Measurements from ENCODE around the gene TEPSIN.

The TEPSIN gene

DNA sequence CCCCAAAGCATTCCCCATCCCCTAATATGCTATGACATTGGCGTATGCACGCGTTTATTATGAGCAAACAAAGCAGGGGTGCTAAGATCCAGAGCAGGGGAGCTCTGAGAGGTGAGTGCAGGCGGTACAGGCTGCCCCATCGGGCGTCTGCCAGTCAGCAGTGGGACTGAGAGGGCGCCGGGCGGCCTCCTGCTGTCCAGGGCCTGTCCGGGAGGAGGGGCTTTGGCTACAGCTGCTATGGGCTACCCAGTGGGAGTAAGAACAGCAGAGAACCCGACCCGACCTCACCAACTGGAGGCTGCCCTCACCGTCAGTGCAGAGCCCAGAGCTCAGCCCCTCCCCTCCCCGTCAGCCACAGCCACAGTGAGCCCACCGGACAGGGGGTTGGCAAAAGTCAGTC lies 54.3 kb downstream of the TEPSIN start:
- Histone ChIP-seq H3K4me3 (no peak overlapping the region), H3K27ac (no peak overlapping the region), H3K4me1 (no peaks in the 10 kb centered on the region), H3K9me3 (no peaks in the 10 kb centered on the region), H3K27me3 (peaks cover 0 to 54% of the 10 kb centered on the region in 2 donors), H3K36me3 (peaks cover 0 to 15% (median 0%) of the 10 kb centered on the region in 3 donors)
- DNase-seq, result no peak
- TF ChIP-seq, protein P1, sequence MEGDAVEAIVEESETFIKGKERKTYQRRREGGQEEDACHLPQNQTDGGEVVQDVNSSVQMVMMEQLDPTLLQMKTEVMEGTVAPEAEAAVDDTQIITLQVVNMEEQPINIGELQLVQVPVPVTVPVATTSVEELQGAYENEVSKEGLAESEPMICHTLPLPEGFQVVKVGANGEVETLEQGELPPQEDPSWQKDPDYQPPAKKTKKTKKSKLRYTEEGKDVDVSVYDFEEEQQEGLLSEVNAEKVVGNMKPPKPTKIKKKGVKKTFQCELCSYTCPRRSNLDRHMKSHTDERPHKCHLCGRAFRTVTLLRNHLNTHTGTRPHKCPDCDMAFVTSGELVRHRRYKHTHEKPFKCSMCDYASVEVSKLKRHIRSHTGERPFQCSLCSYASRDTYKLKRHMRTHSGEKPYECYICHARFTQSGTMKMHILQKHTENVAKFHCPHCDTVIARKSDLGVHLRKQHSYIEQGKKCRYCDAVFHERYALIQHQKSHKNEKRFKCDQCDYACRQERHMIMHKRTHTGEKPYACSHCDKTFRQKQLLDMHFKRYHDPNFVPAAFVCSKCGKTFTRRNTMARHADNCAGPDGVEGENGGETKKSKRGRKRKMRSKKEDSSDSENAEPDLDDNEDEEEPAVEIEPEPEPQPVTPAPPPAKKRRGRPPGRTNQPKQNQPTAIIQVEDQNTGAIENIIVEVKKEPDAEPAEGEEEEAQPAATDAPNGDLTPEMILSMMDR (IDR thresholded peaks at IDR 0.05), result no peak
- intact Hi-C loops (cut with DNase I; ENCODE audit: low total_unique reads), result no loop called here

DNA sequence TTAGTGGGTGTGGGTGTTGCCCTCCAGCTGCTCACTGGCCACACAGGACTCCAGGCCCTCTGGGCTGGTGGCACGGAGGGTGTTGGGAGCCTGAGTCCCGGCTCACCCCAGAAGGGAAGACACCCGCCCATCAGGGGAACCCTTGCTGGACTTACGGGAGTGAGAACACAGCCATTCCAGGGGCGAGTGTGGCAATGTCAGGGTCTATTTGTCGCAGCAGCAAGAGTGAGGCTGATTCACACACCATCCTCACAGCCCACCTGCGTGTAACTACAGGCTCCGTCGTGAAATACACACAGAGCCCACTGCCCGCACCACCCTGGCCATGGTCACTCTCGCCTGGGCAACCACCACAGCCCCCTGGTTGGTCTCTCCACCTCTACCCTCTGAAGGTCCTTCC lies 55.0 kb downstream of the TEPSIN start:
- H3K4me1 ChIP-seq, result no peaks in the 10 kb centered on the region
- intact Hi-C loops (cut with DNase I; ENCODE audit: low total_unique reads), result no loop called here
- TF ChIP-seq, protein P1 (IDR thresholded peaks at IDR 0.05), result no peak
- H3K27ac ChIP-seq, result no peak overlapping the region
- no peak for DNase-seq
- H3K4me3 ChIP-seq, result no peak overlapping the region
- peaks cover 0 to 7% (median 0%) of the 10 kb centered on the region in 3 donors for H3K36me3 ChIP-seq
- no peaks in the 10 kb centered on the region for H3K9me3 ChIP-seq
- H3K27me3 ChIP-seq, result peaks cover 0 to 59% of the 10 kb centered on the region in 2 donors

DNA sequence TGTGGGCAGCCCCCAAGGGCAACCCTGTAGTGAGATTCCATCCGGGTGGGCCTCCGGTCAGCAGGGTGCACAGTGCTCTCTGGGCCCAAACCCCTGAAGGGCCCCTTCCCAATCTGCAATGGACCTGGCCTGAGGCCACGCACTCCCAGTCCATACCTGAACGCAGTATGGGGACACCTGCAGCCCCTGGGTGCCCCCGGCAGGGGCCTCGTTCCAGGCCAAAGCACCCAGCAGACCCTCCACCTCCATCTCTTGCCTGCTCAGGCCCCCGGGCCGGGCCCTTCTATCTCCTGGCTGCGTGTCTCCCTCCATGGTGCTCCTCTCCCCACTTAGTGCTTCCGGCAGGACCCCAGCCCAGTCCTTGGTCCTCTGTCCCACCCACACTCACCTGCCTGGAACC lies 55.5 kb downstream of the TEPSIN start:
- DNase-seq, result no peak
- H3K27me3 ChIP-seq, result peaks cover 0 to 59% of the 10 kb centered on the region in 2 donors
- H3K36me3 ChIP-seq, result peaks cover 0 to 2% (median 0%) of the 10 kb centered on the region in 3 donors
- TF ChIP-seq, protein P1 (IDR thresholded peaks at IDR 0.05), result no peak
- H3K27ac ChIP-seq, result no peak overlapping the region
- H3K4me3 ChIP-seq, result no peak overlapping the region
- intact Hi-C loops (cut with DNase I; ENCODE audit: low total_unique reads), result no loop called here
- H3K4me1 ChIP-seq, result no peaks in the 10 kb centered on the region
- H3K9me3 ChIP-seq, result no peaks in the 10 kb centered on the region

DNA sequence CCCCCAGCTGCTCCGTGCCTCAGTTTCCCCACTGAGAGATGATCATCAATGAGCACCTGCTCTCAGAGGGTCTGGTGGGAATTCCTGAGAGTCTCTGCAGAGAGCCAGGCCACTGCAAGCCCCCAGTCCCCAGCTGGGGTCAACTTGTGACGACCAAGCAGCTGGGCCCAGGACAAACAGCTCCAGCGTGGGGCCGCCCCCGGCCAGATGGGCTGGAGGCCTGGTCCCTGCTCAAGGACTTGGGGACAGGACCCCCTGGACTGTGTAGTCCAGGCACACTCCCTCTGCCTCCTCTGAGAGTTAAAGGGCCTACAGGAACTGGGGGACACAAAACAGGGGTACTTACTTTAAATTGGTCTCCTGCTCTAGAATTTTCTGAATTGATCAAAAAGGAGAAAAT lies 56.3 kb downstream of the TEPSIN start:
- H3K4me1 ChIP-seq, result no peaks in the 10 kb centered on the region
- H3K36me3 ChIP-seq, result no peaks in the 10 kb centered on the region
- DNase-seq, result no peak
- H3K4me3 ChIP-seq, result no peak overlapping the region
- TF ChIP-seq, protein P1 (IDR thresholded peaks at IDR 0.05), result no peak
- H3K9me3 ChIP-seq, result no peaks in the 10 kb centered on the region
- peaks cover 0 to 59% of the 10 kb centered on the region in 2 donors for H3K27me3 ChIP-seq
- intact Hi-C loops (cut with DNase I; ENCODE audit: low total_unique reads), result no loop called here
- no peak overlapping the region for H3K27ac ChIP-seq

DNA sequence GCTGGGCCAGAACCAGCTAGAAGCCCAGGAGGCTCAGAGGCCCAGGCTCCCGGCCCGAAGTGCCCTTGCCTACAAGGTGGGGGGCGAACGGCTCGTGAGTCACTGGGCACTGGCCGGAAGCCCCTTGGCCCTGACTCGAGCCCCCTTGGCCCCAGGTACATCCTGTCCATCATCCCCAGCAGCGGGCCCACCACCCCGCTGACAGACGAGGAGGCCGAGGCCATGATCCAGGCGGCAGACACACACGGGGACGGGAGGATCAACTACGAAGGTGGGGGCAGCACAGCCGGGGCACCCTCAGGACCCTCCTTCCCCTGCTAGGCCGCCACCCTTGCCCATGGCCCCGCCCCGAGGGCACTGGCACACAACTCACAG lies 57.1 kb downstream of the TEPSIN start:
- TF ChIP-seq, protein P1 (IDR thresholded peaks at IDR 0.05), result no peak
- no peak for DNase-seq
- H3K27me3 ChIP-seq, result peaks cover 0 to 59% of the 10 kb centered on the region in 2 donors
- no peak overlapping the region for H3K4me3 ChIP-seq
- H3K4me1 ChIP-seq, result no peaks in the 10 kb centered on the region
- intact Hi-C loops (cut with DNase I; ENCODE audit: low total_unique reads), result no loop called here
- H3K36me3 ChIP-seq, result no peaks in the 10 kb centered on the region
- H3K9me3 ChIP-seq, result no peaks in the 10 kb centered on the region
- H3K27ac ChIP-seq, result no peak overlapping the region

Measured in tibial artery (tissue), 4 donors.